ENCODE measurements around the gene DENND1A. TPM values are rescaled to one million over a fixed set of nuclear protein-coding genes. Genes with fewer than 3 reads are reported as not detected.

Gene DENND1A
- total RNA-seq, 4 donors from 2014 or later = 20.9 to 33.6 (median 23.7) TPM

- Histone ChIP-seq H3K4me3 (no peak overlapping the region), H3K4me1 (no peaks in the 10 kb centered on the region), H3K9me3 (no peaks in the 10 kb centered on the region), H3K36me3 (no peaks in the 10 kb centered on the region), H3K27ac (no peak overlapping the region), H3K27me3 (peaks cover 53% of the 10 kb centered on the region)
- TF ChIP-seq POLR2A (IDR thresholded peaks at IDR 0.05) = no peak
- no peak for TF ChIP-seq POLR2AphosphoS5 (IDR thresholded peaks at IDR 0.05)
- no peak for TF ChIP-seq EP300 (IDR thresholded peaks at IDR 0.05)
- TF ChIP-seq CTCF (IDR thresholded peaks at IDR 0.05) = no peak
- 24 to 64% methylated on average over 2 of the region's 6 CpGs for WGBS, 2 donors (ENCODE audit: low coverage in 1 of 2)
- no peak for ATAC-seq
These were observed 31.0 kb upstream of the DENND1A start for GRCh38 chr9:123960965-123961364.

- Histone ChIP-seq H3K27me3 (peaks cover 52% of the 10 kb centered on the region), H3K4me3 (no peak overlapping the region), H3K27ac (no peak overlapping the region), H3K9me3 (no peaks in the 10 kb centered on the region), H3K4me1 (no peaks in the 10 kb centered on the region), H3K36me3 (no peaks in the 10 kb centered on the region)
- WGBS, 2 donors (ENCODE audit: low coverage in 1 of 2) = 65 to 89% methylated on average over 4 to 5 of the region's 5 CpGs
- ATAC-seq = no peak
- TF ChIP-seq EP300 (IDR thresholded peaks at IDR 0.05) (no peak), CTCF (IDR thresholded peaks at IDR 0.05) (no peak), POLR2A (IDR thresholded peaks at IDR 0.05) (no peak), POLR2AphosphoS5 (IDR thresholded peaks at IDR 0.05) (no peak)
These were observed 30.4 kb upstream of the DENND1A start for GRCh38 chr9:123960366-123960765.

GRCh38 chr9:123959787-123960186, 29.9 kb upstream of the DENND1A start:
- H3K4me3 ChIP-seq = no peak overlapping the region
- H3K36me3 ChIP-seq = no peaks in the 10 kb centered on the region
- peaks cover 51% of the 10 kb centered on the region for H3K27me3 ChIP-seq
- ATAC-seq = no peak
- H3K4me1 ChIP-seq = no peaks in the 10 kb centered on the region
- H3K27ac ChIP-seq = no peak overlapping the region
- no peak for TF ChIP-seq EP300 (IDR thresholded peaks at IDR 0.05)
- no peak for TF ChIP-seq POLR2AphosphoS5 (IDR thresholded peaks at IDR 0.05)
- no peak for TF ChIP-seq CTCF (IDR thresholded peaks at IDR 0.05)
- TF ChIP-seq POLR2A (IDR thresholded peaks at IDR 0.05) = no peak
- no peaks in the 10 kb centered on the region for H3K9me3 ChIP-seq
- WGBS, 2 donors (ENCODE audit: low coverage in 1 of 2) = 61 to 72% methylated on average over 3 to 4 of the region's 4 CpGs

GRCh38 chr9:123957731-123958130, 27.8 kb upstream of the DENND1A start:
- no peaks in the 10 kb centered on the region for H3K36me3 ChIP-seq
- peaks cover 52% of the 10 kb centered on the region for H3K27me3 ChIP-seq
- H3K4me1 ChIP-seq = no peaks in the 10 kb centered on the region
- no peak for ATAC-seq
- no peak overlapping the region for H3K4me3 ChIP-seq
- TF ChIP-seq POLR2A (IDR thresholded peaks at IDR 0.05) (no peak), POLR2AphosphoS5 (IDR thresholded peaks at IDR 0.05) (no peak), EP300 (IDR thresholded peaks at IDR 0.05) (no peak), CTCF (IDR thresholded peaks at IDR 0.05) (no peak)
- no peak overlapping the region for H3K27ac ChIP-seq
- H3K9me3 ChIP-seq = no peaks in the 10 kb centered on the region
- 67 to 70% methylated on average over 2 of the region's 2 CpGs for WGBS, 2 donors (ENCODE audit: low coverage in 1 of 2)

- Histone ChIP-seq H3K27me3 (peaks cover 57% of the 10 kb centered on the region), H3K4me3 (no peak overlapping the region), H3K27ac (no peak overlapping the region), H3K9me3 (no peaks in the 10 kb centered on the region), H3K4me1 (no peaks in the 10 kb centered on the region), H3K36me3 (no peaks in the 10 kb centered on the region)
- ATAC-seq = no peak
- no peak for TF ChIP-seq POLR2AphosphoS5 (IDR thresholded peaks at IDR 0.05)
- TF ChIP-seq EP300 (IDR thresholded peaks at IDR 0.05) = no peak
- no peak for TF ChIP-seq POLR2A (IDR thresholded peaks at IDR 0.05)
- TF ChIP-seq CTCF (IDR thresholded peaks at IDR 0.05) = no peak
- 80% methylated on average over 1 of the region's 6 CpGs; no CpG with 5 or more reads in 1 of the 2 donors for WGBS, 2 donors (ENCODE audit: low coverage in 1 of 2)
These were observed 27.3 kb upstream of the DENND1A start for GRCh38 chr9:123957168-123957721.
